Uterus (tissue), 2 donors: ENCODE data around the gene HSPA12B.

Experiments
- CTCF ChIP-seq, 4 experiments: fragments of 200-600 bp in 2 of 4; fragments of 450-650 bp in 2 of 4; sonication (generic) in 2 of 4; IDR thresholded peaks; one replicate each; pipeline ENCODE4 v1.5.1; 2016 to 2019; ENCODE audit warnings: antibody characterized with exemption in 4 of 4, mild to moderate bottlenecking in 2 of 4, moderate library complexity in 1 of 4
- POLR2A ChIP-seq, 2 donors: fragments of 450-650 bp; IDR thresholded peaks; one replicate each; pipeline ENCODE4 v1.6.1; 2016; ENCODE audit warnings: antibody characterized with exemption in 2 of 2, mild to moderate bottlenecking in 1 of 2, moderate library complexity in 1 of 2

GRCh38 chr20:3753098-3753497 is 20.6 kb downstream of the HSPA12B start:
- TF ChIP-seq CTCF (IDR thresholded peaks at IDR 0.05) (peak; percentile 65 to 72 (median 67)), POLR2A (IDR thresholded peaks at IDR 0.05) (no peak)
